SK-N-SH (cell line): ENCODE results near the gene BCAT1. TPM values are rescaled to one million over a fixed set of nuclear protein-coding genes. Genes with fewer than 3 reads are reported as not detected.

ENCODE experiments used
- CTCF ChIA-PET: fragments of 300-600, 350-600 bp; formaldehyde crosslinking; extraction: SDS; loops from one replicate; lab custom pipeline; 2021; lab: Yijun Ruan, JAX
- POLR2A ChIA-PET: fragments of 350-600 bp; sonication (Branson Sonifier 250); formaldehyde crosslinking; extraction: SDS; loops from one replicate; lab custom pipeline; 2020; ENCODE audit warnings: antibody characterized with exemption, inconsistent platforms; lab: Yijun Ruan, JAX
- DNase-seq: peaks from one replicate; pipeline ENCODE4 v3.0.0; 2012
- H2AFZ ChIP-seq: fragments of 200-600 bp; sonication (generic); 2 replicates; pipeline ENCODE4 v1.8.1; 2016; ENCODE audit warnings: antibody characterized with exemption, mild to moderate bottlenecking, low read depth
- H3F3A ChIP-seq: fragments of 200-600 bp; sonication (generic); replicated peaks from 2 replicates; pipeline ENCODE3; 2016; ENCODE audit warnings: antibody characterized with exemption, mild to moderate bottlenecking; ENCODE audit not compliant: insufficient read depth
- H3K27ac ChIP-seq, 2 experiments: fragments of 200-500 bp in 1 of 2; fragments of 200-600 bp in 1 of 2; sonication (Bioruptor generic) in 1 of 2; sonication (generic), shearing (Covaris generic) in 1 of 2; 2 replicates each; pipeline versions ENCODE4 v1.5.1 to v1.6.1; 2014 to 2016; ENCODE audit warnings: low read depth in 2 of 2, inconsistent platforms in 1 of 2, low read length in 1 of 2, mild to moderate bottlenecking in 1 of 2, mixed read lengths in 1 of 2
- H3K27me3 ChIP-seq: fragments of 200-600 bp; sonication (generic), shearing (Covaris generic); 2 replicates; pipeline ENCODE4 v1.6.1; 2016; ENCODE audit warnings: mixed run types; ENCODE audit not compliant: insufficient read depth
- H3K36me3 ChIP-seq, 2 experiments: fragments of 200-500 bp in 1 of 2; fragments of 200-600 bp in 1 of 2; sonication (Bioruptor generic) in 1 of 2; sonication (generic) in 1 of 2; replicated peaks in 1 of 2; 2 replicates each; pipeline versions ENCODE3 to v1.5.1; 2014 to 2016; ENCODE audit warnings: low read length in 1 of 2, mild to moderate bottlenecking in 1 of 2; ENCODE audit not compliant: insufficient read depth in 2 of 2, control insufficient read depth in 1 of 2
- H3K4me1 ChIP-seq, 2 experiments: fragments of 200-500 bp in 1 of 2; fragments of 200-600 bp in 1 of 2; sonication (Bioruptor generic) in 1 of 2; sonication (generic), shearing (Covaris generic) in 1 of 2; 2 replicates each; pipeline versions ENCODE4 v1.5.1 to v1.6.1; 2014 to 2016; ENCODE audit warnings: low read depth in 1 of 2, low read length in 1 of 2, mixed run types in 1 of 2; ENCODE audit not compliant: insufficient read depth in 2 of 2, control insufficient read depth in 1 of 2
- H3K4me2 ChIP-seq: fragments of 200-600 bp; sonication (generic), shearing (Covaris generic); 2 replicates; pipeline ENCODE4 v1.6.1; 2017; ENCODE audit warnings: mixed run types
- H3K4me3 ChIP-seq, 2 experiments: fragments of 200-500 bp in 1 of 2; fragments of 200-600 bp in 1 of 2; sonication (Bioruptor generic) in 1 of 2; sonication (generic), shearing (Covaris generic) in 1 of 2; 2 replicates each; pipeline versions ENCODE4 v1.5.1 to v1.8.1; 2014 to 2016; ENCODE audit warnings: low read depth in 2 of 2, inconsistent platforms in 1 of 2, low read length in 1 of 2, mild to moderate bottlenecking in 1 of 2, mixed read lengths in 1 of 2, moderate library complexity in 1 of 2
- H3K79me2 ChIP-seq: fragments of 200-600 bp; sonication (generic); 2 replicates; pipeline ENCODE4 v1.8.1; 2017; ENCODE audit warnings: mild to moderate bottlenecking; ENCODE audit not compliant: insufficient read depth
- H3K9ac ChIP-seq: fragments of 200-600 bp; sonication (generic); 2 replicates; pipeline ENCODE4 v1.6.1; 2017; ENCODE audit warnings: mixed run types
- H3K9me2 ChIP-seq: fragments of 200-600 bp; sonication (generic); 2 replicates; pipeline ENCODE4 v1.6.1; 2017; ENCODE audit warnings: mixed run types
- H3K9me3 ChIP-seq: fragments of 200-600 bp; sonication (generic); 2 replicates; pipeline ENCODE4 v1.6.1; 2017; ENCODE audit warnings: mixed run types, mild to moderate bottlenecking, moderate library complexity
- H4K20me1 ChIP-seq: fragments of 200-600 bp; sonication (generic); 2 replicates; pipeline ENCODE4 v1.6.1; 2017; ENCODE audit warnings: mild to moderate bottlenecking, mixed run types; ENCODE audit not compliant: insufficient read depth
- CHD2 ChIP-seq: fragments of 150-350 bp; IDR thresholded peaks from 2 replicates; pipeline ENCODE4 v1.6.1; 2018; ENCODE audit warnings: low read length; ENCODE audit not compliant: partially characterized antibody
- CTCF ChIP-seq: fragments of 200-600 bp; sonication (generic); IDR thresholded peaks from 2 replicates; pipeline ENCODE4 v1.6.1; 2017; ENCODE audit warnings: antibody characterized with exemption, mild to moderate bottlenecking, moderate library complexity
- ELF1 ChIP-seq: IDR thresholded peaks from 2 replicates; pipeline ENCODE4 v1.4.0; 2012
- EP300 ChIP-seq, 2 experiments: IDR thresholded peaks; 2 replicates each; pipeline versions ENCODE4 v1.4.0 to v1.6.1; 2012; ENCODE audit warnings: borderline replicate concordance in 1 of 2, low read depth in 1 of 2, low read length in 1 of 2
- EZH2phosphoT487 ChIP-seq: fragments of 200-600 bp; sonication (generic); IDR thresholded peaks from 2 replicates; pipeline ENCODE4 v1.6.1; 2017; ENCODE audit warnings: low read depth, mixed run types, mild to moderate bottlenecking, antibody characterized with exemption, moderate library complexity, borderline replicate concordance
- FOSL2 ChIP-seq: IDR thresholded peaks from 2 replicates; pipeline ENCODE4 v1.4.0; 2012; ENCODE audit warnings: low read depth, mild to moderate bottlenecking, moderate library complexity, borderline replicate concordance
- FOXJ3 ChIP-seq: sonication (generic); formaldehyde crosslinking; IDR thresholded peaks from 2 replicates; pipeline ENCODE4 v1.5.1; 2020; ENCODE audit warnings: mild to moderate bottlenecking, missing genetic modification reagents
- FOXM1 ChIP-seq: IDR thresholded peaks from 2 replicates; pipeline ENCODE4 v1.4.0; 2012; ENCODE audit warnings: low read depth, mild to moderate bottlenecking
- GABPA ChIP-seq: IDR thresholded peaks from 2 replicates; pipeline ENCODE4 v1.4.0; 2012; ENCODE audit warnings: low read depth, mild to moderate bottlenecking
- GATA2 ChIP-seq: sonication (generic); formaldehyde crosslinking; IDR thresholded peaks from 2 replicates; pipeline ENCODE4 v1.5.0; 2020; ENCODE audit warnings: mild to moderate bottlenecking, missing genetic modification reagents
- IRF3 ChIP-seq: fragments of 150-350 bp; IDR thresholded peaks from 2 replicates; pipeline ENCODE4 v1.6.1; 2016; ENCODE audit warnings: mild to moderate bottlenecking, low read depth, low read length
- MAX ChIP-seq: IDR thresholded peaks from 2 replicates; pipeline ENCODE4 v1.4.0; 2012; ENCODE audit warnings: low read depth
- NRF1 ChIP-seq: IDR thresholded peaks from 2 replicates; pipeline ENCODE4 v1.6.1; 2012; ENCODE audit warnings: low read depth, mild to moderate bottlenecking, low read length
- PBX3 ChIP-seq: IDR thresholded peaks from 2 replicates; pipeline ENCODE4; 2012
- POLR2AphosphoS5 ChIP-seq: IDR thresholded peaks from 2 replicates; pipeline ENCODE4 v1.6.1; 2012; ENCODE audit warnings: low read depth, low read length
- RCOR1 ChIP-seq: fragments of 150-350 bp; IDR thresholded peaks from 2 replicates; pipeline ENCODE4 v1.6.1; 2017; ENCODE audit warnings: antibody characterized with exemption, low read length
- SIN3A ChIP-seq: IDR thresholded peaks from 2 replicates; pipeline ENCODE4 v1.6.1; 2012; ENCODE audit warnings: low read depth, mild to moderate bottlenecking, low read length, moderate library complexity, borderline replicate concordance
- SMC3 ChIP-seq: IDR thresholded peaks from 2 replicates; pipeline ENCODE4 v1.6.1; 2012; ENCODE audit warnings: low read depth, low read length, improper control_type of control experiment
- TCF12 ChIP-seq: IDR thresholded peaks from 2 replicates; pipeline ENCODE4 v1.4.0; 2012
- TEAD4 ChIP-seq: IDR thresholded peaks from 2 replicates; pipeline ENCODE4 v1.4.0; 2012; ENCODE audit warnings: mild to moderate bottlenecking, borderline replicate concordance; ENCODE audit not compliant: insufficient read depth
- USF2 ChIP-seq: fragments of 150-350 bp; IDR thresholded peaks from 2 replicates; pipeline ENCODE4 v1.6.1; 2017; ENCODE audit warnings: antibody characterized with exemption, low read length, low read depth, borderline replicate concordance
- ZBTB33 ChIP-seq: IDR thresholded peaks from 2 replicates; pipeline ENCODE4 v1.4.0; 2012; ENCODE audit warnings: low read depth, borderline replicate concordance
- WGBS: methylation state at CpG from one replicate; pipeline ENCODE4 v1.1.6; 2017; ENCODE audit warnings: low lambda C conversion rate; 5-methylcytosine and 5-hydroxymethylcytosine counted together
- polyA plus RNA-seq, 3 experiments: library from polyadenylated mRNA; depleted of rRNA; stranded (reverse); fragments of >200 nt; gene quantifications; 2 replicates each; pipeline ENCODE4 v1.2.3, GENCODE V29; 2012

The BCAT1 gene
- polyA plus RNA-seq, 1 of the 3 experiments (the other 2 are of a cell fraction): 7.7 TPM

GRCh38 chr12:24901576-24902461 lies 47.1 kb downstream of the BCAT1 start (continued):
- TF ChIP-seq EP300 (IDR thresholded peaks at IDR 0.05; ENCODE audit: borderline replicate concordance in 1 of 2, low read depth in 1 of 2, low read length in 1 of 2) (no peak), NRF1 (no peak), TCF12 (no peak), SIN3A (no peak), GATA2 (no peak)
- TF ChIP-seq, all 33 proteins: peak for 0

GRCh38 chr12:24900196-24900595 lies 48.7 kb downstream of the BCAT1 start:
- no peak overlapping the region for H3K4me2 ChIP-seq

More at GRCh38 chr12:24900196-24900595, 48.7 kb downstream of the BCAT1 start:
- TF ChIP-seq SMC3 (no peak), GABPA (no peak), USF2 (no peak), RCOR1 (no peak), POLR2AphosphoS5 (no peak), CHD2 (no peak), EZH2phosphoT487 (no peak), PBX3 (no peak), FOSL2 (no peak), CTCF (no peak), FOXJ3 (CRISPR knock-in tag) (no peak), ZBTB33 (no peak), IRF3 (no peak), MAX (no peak), TEAD4 (no peak), FOXM1 (no peak), ELF1 (no peak)
- H3K4me1 ChIP-seq: peaks cover 4 to 36% of the 10 kb centered on the region in 2 experiments
- whole genome bisulfite sequencing: 92% methylated on average over 3 of the region's 3 CpGs
- H3K9me3 ChIP-seq: no peaks in the 10 kb centered on the region
- no peak overlapping the region for H3K4me3 ChIP-seq
- no peaks in the 10 kb centered on the region for H3K36me3 ChIP-seq
- no peak for DNase-seq
- H4K20me1 ChIP-seq: peaks cover 3% of the 10 kb centered on the region
- H2AFZ ChIP-seq: no peak overlapping the region
- H3F3A ChIP-seq: peaks cover 38% of the 10 kb centered on the region
- H3K27me3 ChIP-seq: no peaks in the 10 kb centered on the region
- peaks cover 89% of the 10 kb centered on the region for H3K79me2 ChIP-seq
- no peaks in the 10 kb centered on the region for H3K9me2 ChIP-seq
- no peak overlapping the region; the same call in 1 of the 2 replicates for H3K9ac ChIP-seq
- H3K27ac ChIP-seq: peak overlapping the region in 1 of 2 experiments; percentile 90; a peak in 2 of 4 replicates
- ChIA-PET CTCF (no interaction called here), POLR2A (no interaction called here)
